Gastrocnemius medialis (tissue), 4 donors: ENCODE measurements around the gene TDRD15.

Experiments
- POLR2A ChIP-seq, 2 donors: fragments of 450-650 bp; IDR thresholded peaks; one replicate each; pipeline ENCODE4 v1.6.1; 2017; ENCODE audit warnings: antibody characterized with exemption in 2 of 2, mild to moderate bottlenecking in 2 of 2, moderate library complexity in 2 of 2
- TF ChIP-seq, protein P1 (sequence below), 5 experiments: fragments of 450-650 bp in 3 of 5; fragments of 200-600 bp in 2 of 5; sonication (generic) in 2 of 5; IDR thresholded peaks in 4 of 5; conservative IDR thresholded peaks in 1 of 5; 1 replicate in 4 of 5; 2 replicates in 1 of 5; pipeline ENCODE4 v1.5.1; 2016 to 2019; ENCODE audit warnings: antibody characterized with exemption in 5 of 5, mild to moderate bottlenecking in 3 of 5, moderate library complexity in 3 of 5

GRCh38 chr2:21103274-21103891 is 20.4 kb upstream of the TDRD15 start:
- TF ChIP-seq POLR2A (IDR thresholded peaks at IDR 0.05) = no peak
- TF ChIP-seq, protein P1, sequence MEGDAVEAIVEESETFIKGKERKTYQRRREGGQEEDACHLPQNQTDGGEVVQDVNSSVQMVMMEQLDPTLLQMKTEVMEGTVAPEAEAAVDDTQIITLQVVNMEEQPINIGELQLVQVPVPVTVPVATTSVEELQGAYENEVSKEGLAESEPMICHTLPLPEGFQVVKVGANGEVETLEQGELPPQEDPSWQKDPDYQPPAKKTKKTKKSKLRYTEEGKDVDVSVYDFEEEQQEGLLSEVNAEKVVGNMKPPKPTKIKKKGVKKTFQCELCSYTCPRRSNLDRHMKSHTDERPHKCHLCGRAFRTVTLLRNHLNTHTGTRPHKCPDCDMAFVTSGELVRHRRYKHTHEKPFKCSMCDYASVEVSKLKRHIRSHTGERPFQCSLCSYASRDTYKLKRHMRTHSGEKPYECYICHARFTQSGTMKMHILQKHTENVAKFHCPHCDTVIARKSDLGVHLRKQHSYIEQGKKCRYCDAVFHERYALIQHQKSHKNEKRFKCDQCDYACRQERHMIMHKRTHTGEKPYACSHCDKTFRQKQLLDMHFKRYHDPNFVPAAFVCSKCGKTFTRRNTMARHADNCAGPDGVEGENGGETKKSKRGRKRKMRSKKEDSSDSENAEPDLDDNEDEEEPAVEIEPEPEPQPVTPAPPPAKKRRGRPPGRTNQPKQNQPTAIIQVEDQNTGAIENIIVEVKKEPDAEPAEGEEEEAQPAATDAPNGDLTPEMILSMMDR (IDR thresholded peaks at IDR 0.05 in 4 of 5, conservative IDR thresholded peaks at IDR 0.05 in 1 of 5) = no peak
